ENCODE measurements around the gene PDE4D. TPM values are rescaled to one million over a fixed set of nuclear protein-coding genes. Genes with fewer than 3 reads are reported as not detected.

PDE4D gene
- total RNA-seq, 1 donor = 19.9 TPM

DNA sequence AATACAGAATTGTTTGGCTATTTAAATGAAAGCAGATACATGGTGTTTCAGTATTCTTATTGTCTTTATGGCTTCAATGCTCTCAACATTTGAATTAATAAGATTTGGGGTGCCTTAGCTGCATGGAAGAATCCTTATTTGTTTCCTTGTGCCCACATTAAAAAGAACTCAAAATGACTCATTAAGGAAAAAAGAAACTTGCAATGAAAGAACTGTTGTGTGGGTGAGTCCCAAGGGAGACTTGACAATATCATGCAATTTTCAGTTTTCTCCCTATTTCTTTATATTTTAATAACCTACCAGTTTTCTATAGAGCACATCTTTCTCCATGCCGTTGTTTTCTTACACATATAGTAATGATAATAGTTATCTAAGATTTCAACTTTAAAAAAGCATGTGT lies 404.0 kb downstream of the PDE4D start:
- no peak overlapping the region for H2AFZ ChIP-seq (ENCODE audit: low read length)

DNA sequence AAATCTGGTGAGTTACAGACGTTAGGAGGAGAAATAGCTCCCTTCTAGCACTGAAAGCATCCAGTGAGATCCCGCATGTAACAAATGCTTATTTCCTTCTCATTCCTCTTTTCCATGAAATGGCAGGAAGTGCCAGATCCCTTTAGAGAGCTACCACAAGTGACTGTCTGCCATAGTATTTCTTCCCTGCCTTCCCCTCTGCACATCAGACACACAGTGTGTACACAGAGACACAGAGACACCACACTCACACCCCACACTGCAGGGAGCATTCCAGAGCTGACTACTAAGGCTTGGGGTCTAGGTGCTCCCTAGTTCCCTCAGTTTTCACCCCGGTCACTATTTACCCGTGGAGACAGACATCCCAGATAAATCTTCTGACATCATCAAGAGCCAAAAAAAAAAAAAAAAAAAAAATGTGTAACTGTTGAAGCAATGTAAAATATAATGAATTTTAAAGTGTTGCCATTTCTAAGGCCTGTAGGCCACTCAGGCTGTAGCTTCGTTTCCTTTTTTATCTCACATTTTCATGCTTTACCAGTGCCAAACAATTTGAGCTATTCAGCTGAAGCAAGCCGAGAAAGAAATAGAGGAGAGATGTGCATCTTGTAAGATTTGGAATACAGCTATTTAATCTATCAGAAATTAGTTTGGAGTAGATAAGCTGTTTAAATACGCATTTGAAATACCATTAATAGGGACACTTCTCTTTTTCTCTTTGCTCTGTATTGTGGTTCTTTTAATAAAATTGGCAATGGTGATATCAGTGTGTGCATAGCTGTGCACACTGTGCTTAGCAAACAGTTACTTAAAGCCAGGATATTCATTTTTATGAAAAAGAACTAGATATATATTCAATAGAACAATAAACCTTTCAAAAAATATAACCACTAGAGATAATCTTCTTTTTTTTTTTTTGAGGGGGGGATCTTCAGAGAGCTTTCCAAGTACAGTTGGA lies 405.5 kb downstream of the PDE4D start:
- no peaks in the 10 kb centered on the region for H3K4me1 ChIP-seq (ENCODE audit: insufficient read depth, low read length)
- H2AFZ ChIP-seq (ENCODE audit: low read length) = no peak overlapping the region
- H3K27ac ChIP-seq (ENCODE audit: low read depth, low read length) = no peak overlapping the region
- TF ChIP-seq, protein P1, sequence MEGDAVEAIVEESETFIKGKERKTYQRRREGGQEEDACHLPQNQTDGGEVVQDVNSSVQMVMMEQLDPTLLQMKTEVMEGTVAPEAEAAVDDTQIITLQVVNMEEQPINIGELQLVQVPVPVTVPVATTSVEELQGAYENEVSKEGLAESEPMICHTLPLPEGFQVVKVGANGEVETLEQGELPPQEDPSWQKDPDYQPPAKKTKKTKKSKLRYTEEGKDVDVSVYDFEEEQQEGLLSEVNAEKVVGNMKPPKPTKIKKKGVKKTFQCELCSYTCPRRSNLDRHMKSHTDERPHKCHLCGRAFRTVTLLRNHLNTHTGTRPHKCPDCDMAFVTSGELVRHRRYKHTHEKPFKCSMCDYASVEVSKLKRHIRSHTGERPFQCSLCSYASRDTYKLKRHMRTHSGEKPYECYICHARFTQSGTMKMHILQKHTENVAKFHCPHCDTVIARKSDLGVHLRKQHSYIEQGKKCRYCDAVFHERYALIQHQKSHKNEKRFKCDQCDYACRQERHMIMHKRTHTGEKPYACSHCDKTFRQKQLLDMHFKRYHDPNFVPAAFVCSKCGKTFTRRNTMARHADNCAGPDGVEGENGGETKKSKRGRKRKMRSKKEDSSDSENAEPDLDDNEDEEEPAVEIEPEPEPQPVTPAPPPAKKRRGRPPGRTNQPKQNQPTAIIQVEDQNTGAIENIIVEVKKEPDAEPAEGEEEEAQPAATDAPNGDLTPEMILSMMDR (IDR thresholded peaks at IDR 0.05; ENCODE audit: extremely low read depth, low read depth, low read length) = no peak
- H3K4me2 ChIP-seq (ENCODE audit: insufficient read depth, low read length) = no peak overlapping the region
- H3K4me3 ChIP-seq (ENCODE audit: insufficient read depth, low read length) = no peak overlapping the region
- no peaks in the 10 kb centered on the region for H3K36me3 ChIP-seq (ENCODE audit: insufficient read depth, low read length)
- H3K27me3 ChIP-seq (ENCODE audit: insufficient read depth, low read length) = peaks cover 4% of the 10 kb centered on the region
- H4K20me1 ChIP-seq (ENCODE audit: insufficient read depth, low read length) = no peaks in the 10 kb centered on the region
- no peak for DNase-seq (ENCODE audit: insufficient read length, low spot score, missing footprints)
- H3K79me2 ChIP-seq (ENCODE audit: insufficient read depth, low read length) = no peaks in the 10 kb centered on the region
- no peaks in the 10 kb centered on the region for H3K9me3 ChIP-seq (ENCODE audit: low read depth, low read length)

More for the DNA sequence above, 404.0 kb downstream of the PDE4D start:
- H3K4me1 ChIP-seq (ENCODE audit: insufficient read depth, low read length) = no peaks in the 10 kb centered on the region
- no peaks in the 10 kb centered on the region for H3K9me3 ChIP-seq (ENCODE audit: low read depth, low read length)
- no peak for DNase-seq (ENCODE audit: insufficient read length, low spot score, missing footprints)
- TF ChIP-seq, protein P1 (IDR thresholded peaks at IDR 0.05; ENCODE audit: extremely low read depth, low read depth, low read length) = no peak
- H3K27ac ChIP-seq (ENCODE audit: low read depth, low read length) = no peak overlapping the region
- no peaks in the 10 kb centered on the region for H4K20me1 ChIP-seq (ENCODE audit: insufficient read depth, low read length)
- no peaks in the 10 kb centered on the region for H3K36me3 ChIP-seq (ENCODE audit: insufficient read depth, low read length)
- H3K4me2 ChIP-seq (ENCODE audit: insufficient read depth, low read length) = no peak overlapping the region
- H3K79me2 ChIP-seq (ENCODE audit: insufficient read depth, low read length) = no peaks in the 10 kb centered on the region
- peaks cover 4% of the 10 kb centered on the region for H3K27me3 ChIP-seq (ENCODE audit: insufficient read depth, low read length)
- no peak overlapping the region for H3K4me3 ChIP-seq (ENCODE audit: insufficient read depth, low read length)

DNA sequence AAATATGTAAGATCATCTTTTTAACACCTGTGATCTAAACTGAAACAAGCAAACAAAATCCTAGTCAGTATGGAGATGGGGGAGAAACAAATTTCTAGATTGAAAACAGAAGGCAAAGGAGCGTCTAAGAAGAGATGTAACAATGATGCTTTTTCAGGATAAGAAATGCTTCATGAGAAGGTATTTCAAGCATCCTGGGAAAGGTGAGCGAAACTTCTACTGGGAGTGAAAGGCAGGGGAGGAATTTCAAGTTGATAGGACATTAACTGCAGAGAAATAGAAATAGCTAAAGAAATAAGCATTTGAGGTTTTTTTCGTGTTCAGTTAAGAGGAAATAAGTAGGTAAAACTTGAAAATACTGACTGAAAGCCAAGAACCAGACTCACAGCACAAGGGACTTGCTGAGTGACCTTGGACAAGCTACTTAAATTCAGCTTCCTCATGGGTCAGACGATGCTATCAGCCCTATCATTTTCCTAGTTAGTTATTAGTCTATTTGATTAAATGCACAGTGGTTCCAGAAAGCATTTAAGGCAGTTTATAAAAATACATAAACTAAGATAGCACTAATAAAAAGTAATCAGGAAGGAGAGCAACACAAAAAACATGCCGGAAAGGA lies 406.3 kb downstream of the PDE4D start:
- Histone ChIP-seq H3K36me3 (ENCODE audit: insufficient read depth, low read length) (no peaks in the 10 kb centered on the region), H2AFZ (ENCODE audit: low read length) (no peak overlapping the region), H3K27me3 (ENCODE audit: insufficient read depth, low read length) (peaks cover 4% of the 10 kb centered on the region), H3K4me2 (ENCODE audit: insufficient read depth, low read length) (no peak overlapping the region), H3K9me3 (ENCODE audit: low read depth, low read length) (no peaks in the 10 kb centered on the region), H3K27ac (ENCODE audit: low read depth, low read length) (no peak overlapping the region), H3K79me2 (ENCODE audit: insufficient read depth, low read length) (no peaks in the 10 kb centered on the region), H4K20me1 (ENCODE audit: insufficient read depth, low read length) (no peaks in the 10 kb centered on the region), H3K4me3 (ENCODE audit: insufficient read depth, low read length) (no peak overlapping the region), H3K4me1 (ENCODE audit: insufficient read depth, low read length) (no peaks in the 10 kb centered on the region)
- no peak for DNase-seq (ENCODE audit: insufficient read length, low spot score, missing footprints)
- TF ChIP-seq, protein P1 (IDR thresholded peaks at IDR 0.05; ENCODE audit: extremely low read depth, low read depth, low read length) = no peak

DNA sequence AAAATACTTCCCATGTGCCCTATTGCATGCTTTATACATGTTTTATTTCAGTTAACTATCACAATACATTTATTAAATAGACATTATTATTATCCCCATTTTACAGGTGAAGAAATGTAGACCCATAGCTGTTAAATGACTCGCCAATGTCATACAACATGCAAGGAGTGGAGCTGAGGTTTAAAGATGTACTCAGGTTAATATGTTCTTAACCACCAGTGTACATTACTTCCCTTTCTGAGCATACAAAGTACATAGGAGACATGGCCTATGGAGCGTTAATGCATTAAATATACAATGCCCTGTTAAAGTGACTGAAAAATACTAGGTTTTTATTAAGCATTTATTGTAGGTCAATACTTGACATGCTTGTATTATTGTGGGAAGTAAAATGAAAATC lies 407.0 kb downstream of the PDE4D start:
- Histone ChIP-seq H3K4me2 (ENCODE audit: insufficient read depth, low read length) (no peak overlapping the region), H4K20me1 (ENCODE audit: insufficient read depth, low read length) (no peaks in the 10 kb centered on the region), H3K4me1 (ENCODE audit: insufficient read depth, low read length) (no peaks in the 10 kb centered on the region), H3K36me3 (ENCODE audit: insufficient read depth, low read length) (no peaks in the 10 kb centered on the region), H3K79me2 (ENCODE audit: insufficient read depth, low read length) (no peaks in the 10 kb centered on the region), H3K9me3 (ENCODE audit: low read depth, low read length) (no peaks in the 10 kb centered on the region), H2AFZ (ENCODE audit: low read length) (no peak overlapping the region), H3K4me3 (ENCODE audit: insufficient read depth, low read length) (no peak overlapping the region), H3K27me3 (ENCODE audit: insufficient read depth, low read length) (peaks cover 4% of the 10 kb centered on the region), H3K27ac (ENCODE audit: low read depth, low read length) (no peak overlapping the region)
- TF ChIP-seq, protein P1 (IDR thresholded peaks at IDR 0.05; ENCODE audit: extremely low read depth, low read depth, low read length) = no peak
- DNase-seq (ENCODE audit: insufficient read length, low spot score, missing footprints) = no peak

All from osteoblast (primary cell).